Fibroblast of lung (primary cell): Measurements from ENCODE around the gene AGXT. TPM values are rescaled to one million over a fixed set of nuclear protein-coding genes. Genes with fewer than 3 reads are reported as not detected.

Source experiments
- DNase-seq, 2 donors: peaks; one replicate each; pipeline versions ENCODE4 v3.0.0 to v3.0.0-alpha.2; 2010; ENCODE audit warnings: low read depth in 2 of 2
- H2AFZ ChIP-seq: 2 replicates; pipeline ENCODE4 v1.5.1; 2012; ENCODE audit warnings: low read length, control low read depth, inconsistent platforms
- H3K27ac ChIP-seq: 2 replicates; pipeline ENCODE4 v1.5.1; 2011; ENCODE audit warnings: low read length, control low read depth; ENCODE audit not compliant: insufficient read depth
- H3K27me3 ChIP-seq: 2 replicates; pipeline ENCODE4 v1.5.1; 2011; ENCODE audit warnings: mild to moderate bottlenecking, low read length; ENCODE audit not compliant: control insufficient read depth, insufficient read depth
- H3K36me3 ChIP-seq: 2 replicates; pipeline ENCODE4 v1.5.1; 2011; ENCODE audit warnings: low read length; ENCODE audit not compliant: control insufficient read depth, insufficient read depth
- H3K4me1 ChIP-seq: 2 replicates; pipeline ENCODE4 v1.5.1; 2011; ENCODE audit warnings: low read length; ENCODE audit not compliant: control insufficient read depth, insufficient read depth; ENCODE audit errors: extremely low read depth
- H3K4me2 ChIP-seq: 2 replicates; pipeline ENCODE4 v1.5.1; 2011; ENCODE audit warnings: low read length, control low read depth; ENCODE audit not compliant: insufficient read depth; ENCODE audit errors: extremely low read depth
- H3K4me3 ChIP-seq, 4 experiments: fragments of 200-600 bp in 1 of 4; sonication (generic) in 1 of 4; replicated peaks in 1 of 4; 2 replicates each; pipeline ENCODE4 v1.5.1; 2011 to 2016; ENCODE audit warnings: low read length in 4 of 4, low read depth in 3 of 4, mild to moderate bottlenecking in 3 of 4, control low read depth in 2 of 4, inconsistent platforms in 1 of 4, mixed read lengths in 1 of 4; ENCODE audit not compliant: insufficient read depth in 1 of 4; ENCODE audit errors: control extremely low read depth in 1 of 4
- H3K79me2 ChIP-seq: 2 replicates; pipeline ENCODE4 v1.5.1; 2012; ENCODE audit warnings: mild to moderate bottlenecking, low read length, inconsistent platforms; ENCODE audit not compliant: control insufficient read depth, insufficient read depth
- H3K9ac ChIP-seq: 2 replicates; pipeline ENCODE4 v1.5.1; 2011; ENCODE audit warnings: mild to moderate bottlenecking, low read length, control low read depth; ENCODE audit not compliant: insufficient read depth
- H3K9me3 ChIP-seq: 2 replicates; pipeline ENCODE4 v1.5.1; 2012; ENCODE audit warnings: low read depth, low read length; ENCODE audit not compliant: control insufficient read depth, insufficient read depth
- H4K20me1 ChIP-seq: 2 replicates; pipeline ENCODE4 v1.5.1; 2011; ENCODE audit warnings: low read length; ENCODE audit not compliant: control insufficient read depth, insufficient read depth; ENCODE audit errors: extremely low read depth
- CTCF ChIP-seq, 2 donors: IDR thresholded peaks in 1 of 2; conservative IDR thresholded peaks in 1 of 2; 1 replicate in 1 of 2; 2 replicates in 1 of 2; pipeline ENCODE4 v1.5.1; 2011 to 2012; ENCODE audit warnings: low read length in 2 of 2, control low read depth in 1 of 2, inconsistent platforms in 1 of 2, low read depth in 1 of 2, mild to moderate bottlenecking in 1 of 2
- EZH2 ChIP-seq: IDR thresholded peaks from 2 replicates; pipeline ENCODE4 v1.5.1; 2012; ENCODE audit warnings: low read length, control low read depth, mild to moderate bottlenecking; ENCODE audit errors: missing control alignments
- polyA plus RNA-seq, 2 donors: library from polyadenylated mRNA; depleted of rRNA in 1 of 2; stranded (reverse) in 1 of 2; unstranded in 1 of 2; fragments of >200 nt; gene quantifications; 2 replicates each; pipeline ENCODE4 v1.2.1, GENCODE V29; 2011 to 2012; ENCODE audit warnings: missing spikeins in 1 of 2
- total RNA-seq: library from RNA; depleted of rRNA; stranded (reverse); fragments of >200 nt; gene quantifications from 2 replicates; pipeline ENCODE4 v1.2.1, GENCODE V29; 2014

Gene AGXT
- total and polyA plus RNA-seq, 2 donors (not counting 1 experiment from before 2014, with no cell fraction given), result not detected

- no peaks in the 10 kb centered on the region for H3K9me3 ChIP-seq
- no peak for DNase-seq
- H3K36me3 ChIP-seq, result no peaks in the 10 kb centered on the region
- peak overlapping the region; percentile 56 for H3K4me2 ChIP-seq
- H2AFZ ChIP-seq, result no peak overlapping the region
- H3K4me1 ChIP-seq, result peaks cover 3% of the 10 kb centered on the region
- H3K27me3 ChIP-seq, result peaks cover 10% of the 10 kb centered on the region
- TF ChIP-seq CTCF (conservative IDR thresholded peaks at IDR 0.05 in 1 of 2, IDR thresholded peaks at IDR 0.05 in 1 of 2; ENCODE audit: low read depth in 1 of 2, low read length in 2 of 2) (no peak), EZH2 (no peak)
- H3K79me2 ChIP-seq, result no peaks in the 10 kb centered on the region
- peak overlapping the region in 2 of 4 experiments; percentile 37 to 52 for H3K4me3 ChIP-seq
- no peak overlapping the region for H3K27ac ChIP-seq
- no peaks in the 10 kb centered on the region for H4K20me1 ChIP-seq
- H3K9ac ChIP-seq, result no peak overlapping the region
Observed at GRCh38 chr2:240831594-240832204, 36.9 kb upstream of the AGXT start.

- peaks cover 12% of the 10 kb centered on the region for H3K27me3 ChIP-seq
- peak; percentile 84 to 92 for DNase-seq
- H3K4me2 ChIP-seq, result peak overlapping the region; percentile 56
Observed at GRCh38 chr2:240832205-240832727, 36.4 kb upstream of the AGXT start.

More at GRCh38 chr2:240832205-240832727, 36.4 kb upstream of the AGXT start:
- Histone ChIP-seq H3K27ac (no peak overlapping the region), H3K4me1 (peaks cover 3% of the 10 kb centered on the region), H3K4me3 (peak overlapping the region in 2 of 4 experiments; percentile 37 to 52), H3K9ac (no peak overlapping the region), H3K36me3 (no peaks in the 10 kb centered on the region), H3K9me3 (no peaks in the 10 kb centered on the region), H3K79me2 (no peaks in the 10 kb centered on the region), H4K20me1 (no peaks in the 10 kb centered on the region), H2AFZ (no peak overlapping the region)
- TF ChIP-seq EZH2 (no peak), CTCF (conservative IDR thresholded peaks at IDR 0.05 in 1 of 2, IDR thresholded peaks at IDR 0.05 in 1 of 2; ENCODE audit: low read depth in 1 of 2, low read length in 2 of 2) (no peak)
